Measurements from ENCODE around the gene NEB. TPM values are rescaled to one million over a fixed set of nuclear protein-coding genes. Genes with fewer than 3 reads are reported as not detected.

Gene NEB
- polyA plus RNA-seq, 3 donors, result 2.7 TPM; not detected in 2

DNA sequence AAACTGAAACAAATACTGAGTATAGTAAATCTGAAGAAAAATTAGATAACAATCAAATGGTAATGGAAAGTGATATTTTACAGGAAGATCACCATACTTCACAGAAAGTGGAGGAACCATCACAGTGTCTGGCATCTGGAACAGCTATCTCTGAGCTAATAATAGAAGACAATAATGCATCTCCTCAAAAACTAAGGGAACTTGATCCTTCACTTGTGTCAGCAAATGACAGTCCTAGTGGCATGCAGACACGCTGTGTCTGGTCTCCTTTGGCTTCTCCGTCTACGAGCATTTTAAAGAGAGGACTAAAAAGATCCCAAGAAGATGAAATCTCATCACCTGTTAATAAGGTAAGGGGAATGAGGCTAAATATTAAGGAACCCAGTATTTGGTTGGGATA is 268.5 kb downstream of the NEB start:
- no peak for DNase-seq
- no peak overlapping the region for H3K27ac Mint-ChIP-seq
- Histone ChIP-seq H3K36me3 (replicated peaks in 1 of 2; ENCODE audit: control insufficient read depth in 1 of 2, insufficient read depth in 2 of 2, low read length in 2 of 2) (peaks cover 89 to 100% of the 10 kb centered on the region in 2 donors), H3K9ac (ENCODE audit: insufficient read depth, low read length, poor library complexity, severe bottlenecking) (no peak overlapping the region), H3K79me2 (ENCODE audit: insufficient read depth, low read length) (peaks cover 2% of the 10 kb centered on the region), H4K20me1 (ENCODE audit: insufficient read depth, low read length) (no peaks in the 10 kb centered on the region), H3K27ac (ENCODE audit: low read depth in 1 of 2, low read length in 2 of 2) (no peak overlapping the region), H3K4me1 (ENCODE audit: control insufficient read depth in 1 of 2, insufficient read depth in 2 of 2, low read length in 2 of 2) (no peaks in the 10 kb centered on the region), H3K4me3 (replicated peaks in 1 of 3; ENCODE audit: low read depth in 2 of 3, low read length in 3 of 3) (no peak overlapping the region), H3K27me3 (ENCODE audit: control insufficient read depth in 2 of 2, insufficient read depth in 2 of 2, low read length in 2 of 2) (no peaks in the 10 kb centered on the region), H3K4me2 (replicated peaks; ENCODE audit: extremely low read depth, low read length, poor library complexity, severe bottlenecking) (no peak overlapping the region), H2AFZ (ENCODE audit: insufficient read depth, low read depth, low read length, poor library complexity, severe bottlenecking) (no peak overlapping the region), H3K9me3 (replicated peaks in 1 of 2; ENCODE audit: control insufficient read depth in 1 of 2, insufficient read depth in 1 of 2, low read length in 2 of 2) (no peaks in the 10 kb centered on the region)
- intact Hi-C loops (cut with micrococcal nuclease), result no loop called here
- H3K9me3 Mint-ChIP-seq, result no peaks in the 10 kb centered on the region
- H3K27me3 Mint-ChIP-seq (ENCODE audit: low read depth in 3 of 3), result no peaks in the 10 kb centered on the region
- peaks cover 81 to 94% of the 10 kb centered on the region in 2 donors for H3K36me3 Mint-ChIP-seq
- H3K4me3 Mint-ChIP-seq, result no peak overlapping the region
- TF ChIP-seq, protein P1, sequence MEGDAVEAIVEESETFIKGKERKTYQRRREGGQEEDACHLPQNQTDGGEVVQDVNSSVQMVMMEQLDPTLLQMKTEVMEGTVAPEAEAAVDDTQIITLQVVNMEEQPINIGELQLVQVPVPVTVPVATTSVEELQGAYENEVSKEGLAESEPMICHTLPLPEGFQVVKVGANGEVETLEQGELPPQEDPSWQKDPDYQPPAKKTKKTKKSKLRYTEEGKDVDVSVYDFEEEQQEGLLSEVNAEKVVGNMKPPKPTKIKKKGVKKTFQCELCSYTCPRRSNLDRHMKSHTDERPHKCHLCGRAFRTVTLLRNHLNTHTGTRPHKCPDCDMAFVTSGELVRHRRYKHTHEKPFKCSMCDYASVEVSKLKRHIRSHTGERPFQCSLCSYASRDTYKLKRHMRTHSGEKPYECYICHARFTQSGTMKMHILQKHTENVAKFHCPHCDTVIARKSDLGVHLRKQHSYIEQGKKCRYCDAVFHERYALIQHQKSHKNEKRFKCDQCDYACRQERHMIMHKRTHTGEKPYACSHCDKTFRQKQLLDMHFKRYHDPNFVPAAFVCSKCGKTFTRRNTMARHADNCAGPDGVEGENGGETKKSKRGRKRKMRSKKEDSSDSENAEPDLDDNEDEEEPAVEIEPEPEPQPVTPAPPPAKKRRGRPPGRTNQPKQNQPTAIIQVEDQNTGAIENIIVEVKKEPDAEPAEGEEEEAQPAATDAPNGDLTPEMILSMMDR (IDR thresholded peaks at IDR 0.05), result no peak
- H3K4me1 Mint-ChIP-seq, result no peaks in the 10 kb centered on the region
- WGBS (ENCODE audit: insufficient coverage), result 100% methylated on average over 1 of the region's 3 CpGs

DNA sequence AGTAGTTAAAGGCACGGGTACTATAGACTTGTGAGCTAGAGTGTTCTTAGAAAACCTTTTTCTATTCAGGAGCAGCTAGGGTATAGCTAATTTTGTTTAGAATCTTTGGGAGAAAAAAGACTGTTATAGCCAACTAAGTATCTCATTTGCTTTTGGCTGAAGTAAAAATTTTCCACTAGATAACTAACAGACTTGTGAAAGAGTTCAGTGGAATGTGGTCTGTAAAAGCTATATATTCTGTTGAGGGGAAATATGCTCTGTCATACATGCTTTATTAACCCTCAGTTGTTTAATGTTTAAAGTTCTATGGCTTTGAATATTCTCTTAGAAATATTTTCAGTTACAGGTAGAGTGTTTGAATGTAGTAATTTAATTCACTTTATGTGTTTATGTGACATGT is 274.9 kb downstream of the NEB start:
- H3K27me3 Mint-ChIP-seq (ENCODE audit: low read depth in 3 of 3), result no peaks in the 10 kb centered on the region
- H3K4me3 Mint-ChIP-seq, result no peak overlapping the region
- H3K36me3 Mint-ChIP-seq, result peaks cover 69 to 85% of the 10 kb centered on the region in 2 donors
- no peak overlapping the region for H3K27ac Mint-ChIP-seq
- intact Hi-C loops (cut with micrococcal nuclease), result no loop called here
- H3K4me1 Mint-ChIP-seq, result no peaks in the 10 kb centered on the region
- no peaks in the 10 kb centered on the region for H3K4me1 ChIP-seq (ENCODE audit: control insufficient read depth in 1 of 2, insufficient read depth in 2 of 2, low read length in 2 of 2)
- no peak overlapping the region for H3K4me3 ChIP-seq (replicated peaks in 1 of 3; ENCODE audit: low read depth in 2 of 3, low read length in 3 of 3)
- no peaks in the 10 kb centered on the region for H3K79me2 ChIP-seq (ENCODE audit: insufficient read depth, low read length)
- H3K4me2 ChIP-seq (replicated peaks; ENCODE audit: extremely low read depth, low read length, poor library complexity, severe bottlenecking), result no peak overlapping the region
- WGBS (ENCODE audit: insufficient coverage), result no CpG with 5 or more reads among the region's 1 CpG
- no peaks in the 10 kb centered on the region for H3K27me3 ChIP-seq (ENCODE audit: control insufficient read depth in 2 of 2, insufficient read depth in 2 of 2, low read length in 2 of 2)
- no peak overlapping the region for H3K27ac ChIP-seq (ENCODE audit: low read depth in 1 of 2, low read length in 2 of 2)
- H2AFZ ChIP-seq (ENCODE audit: insufficient read depth, low read depth, low read length, poor library complexity, severe bottlenecking), result no peak overlapping the region
- no peaks in the 10 kb centered on the region for H3K9me3 Mint-ChIP-seq
- TF ChIP-seq, protein P1 (IDR thresholded peaks at IDR 0.05), result no peak
- DNase-seq, result no peak
- no peak overlapping the region for H3K9ac ChIP-seq (ENCODE audit: insufficient read depth, low read length, poor library complexity, severe bottlenecking)
- H3K36me3 ChIP-seq (replicated peaks in 1 of 2; ENCODE audit: control insufficient read depth in 1 of 2, insufficient read depth in 2 of 2, low read length in 2 of 2), result peaks cover 93 to 100% of the 10 kb centered on the region in 2 donors
- H3K9me3 ChIP-seq (replicated peaks in 1 of 2; ENCODE audit: control insufficient read depth in 1 of 2, insufficient read depth in 1 of 2, low read length in 2 of 2), result no peaks in the 10 kb centered on the region
- H4K20me1 ChIP-seq (ENCODE audit: insufficient read depth, low read length), result no peaks in the 10 kb centered on the region
